HFFc6 (cell line): ENCODE data around the gene MLNR. TPM values are rescaled to one million over a fixed set of nuclear protein-coding genes. Genes with fewer than 3 reads are reported as not detected.
A peak's percentile ranks its signal among the peaks of the same experiment; 100 is the strongest.

Experiments used
- DNase-seq: peaks from one replicate; pipeline ENCODE4 v3.0.0-alpha.2; 2018
- H3K27ac Mint-ChIP-seq: 2 replicates; pipeline ENCODE4 v1.8.0; 2020; ENCODE audit warnings: mild to moderate bottlenecking, mixed read lengths
- H3K27me3 Mint-ChIP-seq: 2 replicates; pipeline ENCODE4 v1.8.0; 2021; ENCODE audit warnings: mild to moderate bottlenecking, moderate library complexity, mixed read lengths; ENCODE audit not compliant: insufficient read depth
- H3K36me3 Mint-ChIP-seq: 2 replicates; pipeline ENCODE4 v1.8.0; 2021; ENCODE audit warnings: low read depth, mixed read lengths
- H3K4me1 Mint-ChIP-seq: 2 replicates; pipeline ENCODE4 v1.8.0; 2020; ENCODE audit warnings: low read depth, mixed read lengths
- H3K4me3 Mint-ChIP-seq: 2 replicates; pipeline ENCODE4 v1.8.0; 2020; ENCODE audit warnings: mild to moderate bottlenecking, moderate library complexity, mixed read lengths
- H3K9me3 Mint-ChIP-seq: 2 replicates; pipeline ENCODE4 v1.8.0; 2020; ENCODE audit warnings: mild to moderate bottlenecking, mixed read lengths
- total RNA-seq, 6 experiments: library from RNA; stranded (reverse); fragmentation: NEBNext Ultra II Directional; extraction: Animal tissue kit (Norgen Biotek cat#: 25700); gene quantifications; 2 replicates in 1 of 6; 3 replicates in 5 of 6; pipeline ENCODE4 v1.2.3, GENCODE V29; 2021
- TF ChIP-seq, protein P1 (sequence below): fragments of 200-600 bp; sonication (generic); IDR thresholded peaks from 2 replicates; pipeline ENCODE4 v1.5.0; 2021; ENCODE audit warnings: antibody characterized with exemption, mild to moderate bottlenecking

MLNR gene
- total RNA-seq, 6 experiments from 2014 or later: not detected

DNA sequence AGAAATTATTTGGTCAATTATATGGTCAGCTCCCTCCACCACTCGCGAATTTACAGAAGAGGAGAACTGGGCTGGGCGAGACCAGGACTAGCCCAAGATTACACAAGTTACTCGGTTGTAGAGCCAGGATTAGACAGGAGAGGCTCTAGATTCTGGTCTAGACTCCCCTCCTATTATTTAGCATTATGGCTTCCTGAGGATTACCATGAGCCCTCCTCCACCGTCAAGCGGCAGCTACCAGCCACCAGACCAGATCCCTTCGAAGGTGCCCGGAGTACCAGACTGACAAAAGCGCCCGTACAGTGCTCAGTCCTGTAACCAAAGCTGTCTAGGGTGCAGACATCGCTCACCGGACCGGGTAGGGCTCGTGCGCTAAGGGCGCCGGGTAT lies 497 bp upstream of the MLNR start:
- Mint-ChIP-seq H3K27me3 (peaks cover 59% of the 10 kb centered on the region), H3K4me1 (peaks cover 29% of the 10 kb centered on the region), H3K36me3 (peaks cover 13% of the 10 kb centered on the region), H3K27ac (no peak overlapping the region), H3K4me3 (peak overlapping the region; percentile 63; the same call in 1 of the 2 replicates), H3K9me3 (peaks cover 12% of the 10 kb centered on the region; the same call in 1 of the 2 replicates)
- no peak for DNase-seq
- TF ChIP-seq, protein P1, sequence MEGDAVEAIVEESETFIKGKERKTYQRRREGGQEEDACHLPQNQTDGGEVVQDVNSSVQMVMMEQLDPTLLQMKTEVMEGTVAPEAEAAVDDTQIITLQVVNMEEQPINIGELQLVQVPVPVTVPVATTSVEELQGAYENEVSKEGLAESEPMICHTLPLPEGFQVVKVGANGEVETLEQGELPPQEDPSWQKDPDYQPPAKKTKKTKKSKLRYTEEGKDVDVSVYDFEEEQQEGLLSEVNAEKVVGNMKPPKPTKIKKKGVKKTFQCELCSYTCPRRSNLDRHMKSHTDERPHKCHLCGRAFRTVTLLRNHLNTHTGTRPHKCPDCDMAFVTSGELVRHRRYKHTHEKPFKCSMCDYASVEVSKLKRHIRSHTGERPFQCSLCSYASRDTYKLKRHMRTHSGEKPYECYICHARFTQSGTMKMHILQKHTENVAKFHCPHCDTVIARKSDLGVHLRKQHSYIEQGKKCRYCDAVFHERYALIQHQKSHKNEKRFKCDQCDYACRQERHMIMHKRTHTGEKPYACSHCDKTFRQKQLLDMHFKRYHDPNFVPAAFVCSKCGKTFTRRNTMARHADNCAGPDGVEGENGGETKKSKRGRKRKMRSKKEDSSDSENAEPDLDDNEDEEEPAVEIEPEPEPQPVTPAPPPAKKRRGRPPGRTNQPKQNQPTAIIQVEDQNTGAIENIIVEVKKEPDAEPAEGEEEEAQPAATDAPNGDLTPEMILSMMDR: no peak

DNA sequence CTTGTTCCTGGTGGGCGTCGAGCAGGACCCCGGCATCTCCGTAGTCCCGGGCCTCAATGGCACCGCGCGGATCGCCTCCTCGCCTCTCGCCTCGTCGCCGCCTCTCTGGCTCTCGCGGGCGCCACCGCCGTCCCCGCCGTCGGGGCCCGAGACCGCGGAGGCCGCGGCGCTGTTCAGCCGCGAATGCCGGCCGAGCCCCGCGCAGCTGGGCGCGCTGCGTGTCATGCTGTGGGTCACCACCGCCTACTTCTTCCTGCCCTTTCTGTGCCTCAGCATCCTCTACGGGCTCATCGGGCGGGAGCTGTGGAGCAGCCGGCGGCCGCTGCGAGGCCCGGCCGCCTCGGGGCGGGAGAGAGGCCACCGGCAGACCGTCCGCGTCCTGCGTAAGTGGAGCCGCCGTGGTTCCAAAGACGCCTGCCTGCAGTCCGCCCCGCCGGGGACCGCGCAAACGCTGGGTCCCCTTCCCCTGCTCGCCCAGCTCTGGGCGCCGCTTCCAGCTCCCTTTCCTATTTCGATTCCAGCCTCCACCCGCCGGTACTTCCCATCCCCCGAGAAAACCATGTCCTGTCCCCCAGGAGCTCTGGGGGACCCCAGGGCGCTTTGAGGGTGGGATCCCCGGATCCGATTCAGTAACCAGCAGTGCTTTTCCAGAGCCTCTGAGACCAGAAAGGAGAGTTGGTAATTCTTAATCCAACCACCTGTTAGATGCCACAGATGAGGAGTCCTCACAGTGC lies 885 bp downstream of the MLNR start:
- no peak overlapping the region for H3K27ac Mint-ChIP-seq
- DNase-seq: no peak
- peaks cover 13% of the 10 kb centered on the region for H3K36me3 Mint-ChIP-seq
- TF ChIP-seq, protein P1: no peak
- peaks cover 24% of the 10 kb centered on the region for H3K4me1 Mint-ChIP-seq
- H3K4me3 Mint-ChIP-seq: no peak overlapping the region
- H3K9me3 Mint-ChIP-seq: peaks cover 12% of the 10 kb centered on the region; the same call in 1 of the 2 replicates
- peaks cover 66% of the 10 kb centered on the region for H3K27me3 Mint-ChIP-seq

DNA sequence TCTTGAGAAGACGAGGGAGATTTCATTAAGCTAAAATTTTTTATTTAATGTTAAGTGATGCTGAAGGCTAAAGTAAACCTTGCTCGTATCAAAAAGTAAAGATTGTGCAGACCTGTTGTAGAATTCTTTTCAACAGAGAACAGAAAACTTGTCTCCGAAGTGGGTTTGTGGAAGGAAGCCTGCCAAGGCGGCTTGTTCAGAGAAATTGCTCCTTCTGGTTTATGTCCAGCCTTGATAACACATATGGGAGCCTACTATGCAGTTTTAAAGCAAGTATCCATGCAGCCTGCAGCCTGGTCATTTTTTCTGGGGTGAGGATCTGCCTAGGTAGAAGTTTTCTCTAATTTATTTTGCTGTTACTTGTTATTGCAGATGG lies 1.4 kb downstream of the MLNR start:
- no peak for DNase-seq
- Mint-ChIP-seq H3K27ac (no peak overlapping the region), H3K4me3 (no peak overlapping the region), H3K9me3 (peaks cover 12% of the 10 kb centered on the region; the same call in 1 of the 2 replicates), H3K27me3 (peaks cover 66% of the 10 kb centered on the region), H3K4me1 (peaks cover 24% of the 10 kb centered on the region), H3K36me3 (peaks cover 13% of the 10 kb centered on the region)
- TF ChIP-seq, protein P1: no peak

DNA sequence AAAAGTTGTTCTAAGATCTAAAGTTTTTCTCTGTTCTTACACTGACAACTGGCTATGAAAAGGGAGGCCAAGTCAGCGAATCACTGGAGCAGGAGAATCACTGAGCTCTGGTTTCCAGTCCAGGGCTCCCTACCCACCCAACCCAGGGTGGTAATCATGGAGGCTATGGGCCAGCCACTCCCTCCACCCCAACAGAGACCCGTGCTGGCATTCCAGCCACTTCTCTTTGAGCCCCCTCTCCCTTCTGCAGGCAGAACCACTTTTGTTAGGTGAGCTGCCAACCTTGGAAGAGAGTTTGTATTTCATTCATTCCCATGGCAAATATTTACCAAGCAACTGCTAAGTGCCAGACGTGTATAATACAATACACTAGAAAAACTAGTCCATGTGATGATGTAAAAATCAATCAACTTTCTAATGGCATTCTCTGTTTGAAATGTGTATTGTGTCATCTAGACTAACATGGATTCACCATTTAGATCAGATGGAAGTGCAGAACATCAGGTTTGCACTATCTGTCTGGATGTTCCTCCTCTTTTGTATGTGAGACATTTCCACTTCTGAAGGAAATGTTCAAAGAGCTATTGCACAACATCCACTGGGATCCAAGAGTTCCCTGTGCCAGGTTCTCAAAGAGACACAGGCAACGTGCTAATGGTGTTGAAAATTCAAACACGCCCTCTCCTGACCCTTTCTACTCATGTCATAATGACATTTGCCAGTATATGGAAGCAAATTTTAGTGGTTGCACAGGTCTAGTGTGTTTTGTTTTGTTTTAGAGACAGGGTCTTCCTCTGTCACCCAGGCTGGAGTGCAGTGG lies 5.3 kb downstream of the MLNR start:
- Mint-ChIP-seq H3K27ac (no peak overlapping the region), H3K4me1 (no peaks in the 10 kb centered on the region), H3K27me3 (peaks cover 43% of the 10 kb centered on the region), H3K4me3 (no peak overlapping the region), H3K9me3 (peaks cover 12% of the 10 kb centered on the region; the same call in 1 of the 2 replicates), H3K36me3 (peaks cover 8% of the 10 kb centered on the region)
- TF ChIP-seq, protein P1: no peak
- DNase-seq: no peak

DNA sequence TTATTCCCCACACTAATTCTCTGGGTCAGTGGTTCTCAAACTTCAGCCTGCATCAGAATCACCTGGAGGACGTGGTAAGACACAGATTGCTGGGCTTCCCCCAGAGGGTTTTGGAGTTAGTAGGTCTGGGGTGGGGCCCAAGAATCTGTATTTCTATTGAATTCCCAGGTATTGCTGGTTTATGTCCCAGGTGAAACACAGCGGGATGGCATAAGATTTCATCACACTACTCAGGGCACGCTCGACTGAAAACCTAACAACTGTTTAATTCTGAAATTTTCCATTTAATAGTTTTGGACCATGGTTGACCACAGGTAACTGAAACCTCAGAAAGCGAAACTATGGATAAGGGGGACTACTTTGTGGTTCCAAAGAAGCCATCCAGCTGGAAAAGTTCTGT lies 6.5 kb downstream of the MLNR start:
- Mint-ChIP-seq H3K36me3 (peaks cover 3% of the 10 kb centered on the region), H3K9me3 (peaks cover 7% of the 10 kb centered on the region; the same call in 1 of the 2 replicates), H3K4me3 (no peak overlapping the region), H3K27ac (no peak overlapping the region), H3K27me3 (peaks cover 35% of the 10 kb centered on the region), H3K4me1 (no peaks in the 10 kb centered on the region)
- TF ChIP-seq, protein P1: no peak
- DNase-seq: no peak
